Neutrophil (primary cell): ENCODE results near the gene PHIP.

Experiments
- H3K27ac ChIP-seq: fragments of 200-600 bp; sonication (generic); 2 replicates; pipeline ENCODE4 v1.5.1; 2016; ENCODE audit warnings: mild to moderate bottlenecking, moderate library complexity
- H3K27me3 ChIP-seq: fragments of 200-600 bp; sonication (generic); 2 replicates; pipeline ENCODE4 v1.6.0; 2016; ENCODE audit warnings: mild to moderate bottlenecking
- H3K36me3 ChIP-seq: fragments of 200-600 bp; sonication (generic); 2 replicates; pipeline ENCODE4 v1.5.1; 2017
- H3K4me1 ChIP-seq, 2 experiments: fragments of 200-600 bp in 1 of 2; sonication (generic) in 1 of 2; 1 replicate in 1 of 2; 2 replicates in 1 of 2; pipeline versions ENCODE4 v1.5.1 to v1.6.1; 2013 to 2016; ENCODE audit warnings: low read depth in 1 of 2, low read length in 1 of 2, mild to moderate bottlenecking in 1 of 2, moderate library complexity in 1 of 2; ENCODE audit not compliant: control insufficient read depth in 1 of 2, insufficient read depth in 1 of 2
- H3K4me3 ChIP-seq, 2 experiments: fragments of 200-600 bp in 1 of 2; sonication (generic) in 1 of 2; 1 replicate in 1 of 2; 2 replicates in 1 of 2; pipeline ENCODE4 v1.5.1; 2013 to 2016; ENCODE audit warnings: low read depth in 1 of 2, low read length in 1 of 2, mild to moderate bottlenecking in 1 of 2, moderate library complexity in 1 of 2
- H3K9me3 ChIP-seq: fragments of 200-600 bp; sonication (generic); 2 replicates; pipeline ENCODE4 v1.5.1; 2016
- TF ChIP-seq, protein P1 (sequence below): fragments of 200-600 bp; sonication (generic); IDR thresholded peaks from 2 replicates; pipeline ENCODE4 v1.5.1; 2016; ENCODE audit warnings: antibody characterized with exemption

Gene PHIP

GRCh38 chr6:78916411-78916810, 161.6 kb downstream of the PHIP start:
- TF ChIP-seq, protein P1, sequence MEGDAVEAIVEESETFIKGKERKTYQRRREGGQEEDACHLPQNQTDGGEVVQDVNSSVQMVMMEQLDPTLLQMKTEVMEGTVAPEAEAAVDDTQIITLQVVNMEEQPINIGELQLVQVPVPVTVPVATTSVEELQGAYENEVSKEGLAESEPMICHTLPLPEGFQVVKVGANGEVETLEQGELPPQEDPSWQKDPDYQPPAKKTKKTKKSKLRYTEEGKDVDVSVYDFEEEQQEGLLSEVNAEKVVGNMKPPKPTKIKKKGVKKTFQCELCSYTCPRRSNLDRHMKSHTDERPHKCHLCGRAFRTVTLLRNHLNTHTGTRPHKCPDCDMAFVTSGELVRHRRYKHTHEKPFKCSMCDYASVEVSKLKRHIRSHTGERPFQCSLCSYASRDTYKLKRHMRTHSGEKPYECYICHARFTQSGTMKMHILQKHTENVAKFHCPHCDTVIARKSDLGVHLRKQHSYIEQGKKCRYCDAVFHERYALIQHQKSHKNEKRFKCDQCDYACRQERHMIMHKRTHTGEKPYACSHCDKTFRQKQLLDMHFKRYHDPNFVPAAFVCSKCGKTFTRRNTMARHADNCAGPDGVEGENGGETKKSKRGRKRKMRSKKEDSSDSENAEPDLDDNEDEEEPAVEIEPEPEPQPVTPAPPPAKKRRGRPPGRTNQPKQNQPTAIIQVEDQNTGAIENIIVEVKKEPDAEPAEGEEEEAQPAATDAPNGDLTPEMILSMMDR, result no peak
- H3K4me3 ChIP-seq, result no peak overlapping the region

GRCh38 chr6:78911218-78911940, 166.7 kb downstream of the PHIP start:
- Histone ChIP-seq H3K9me3 (no peaks in the 10 kb centered on the region), H3K27ac (no peak overlapping the region), H3K36me3 (no peaks in the 10 kb centered on the region), H3K4me1 (peaks cover 3 to 6% of the 10 kb centered on the region in 2 experiments), H3K27me3 (peaks cover 36% of the 10 kb centered on the region), H3K4me3 (no peak overlapping the region)
- TF ChIP-seq, protein P1, result no peak

More at GRCh38 chr6:78916411-78916810, 161.6 kb downstream of the PHIP start:
- no peaks in the 10 kb centered on the region for H3K4me1 ChIP-seq
- no peak overlapping the region for H3K27ac ChIP-seq
- peaks cover 11% of the 10 kb centered on the region for H3K27me3 ChIP-seq
- no peaks in the 10 kb centered on the region for H3K9me3 ChIP-seq
- no peaks in the 10 kb centered on the region for H3K36me3 ChIP-seq

DNA sequence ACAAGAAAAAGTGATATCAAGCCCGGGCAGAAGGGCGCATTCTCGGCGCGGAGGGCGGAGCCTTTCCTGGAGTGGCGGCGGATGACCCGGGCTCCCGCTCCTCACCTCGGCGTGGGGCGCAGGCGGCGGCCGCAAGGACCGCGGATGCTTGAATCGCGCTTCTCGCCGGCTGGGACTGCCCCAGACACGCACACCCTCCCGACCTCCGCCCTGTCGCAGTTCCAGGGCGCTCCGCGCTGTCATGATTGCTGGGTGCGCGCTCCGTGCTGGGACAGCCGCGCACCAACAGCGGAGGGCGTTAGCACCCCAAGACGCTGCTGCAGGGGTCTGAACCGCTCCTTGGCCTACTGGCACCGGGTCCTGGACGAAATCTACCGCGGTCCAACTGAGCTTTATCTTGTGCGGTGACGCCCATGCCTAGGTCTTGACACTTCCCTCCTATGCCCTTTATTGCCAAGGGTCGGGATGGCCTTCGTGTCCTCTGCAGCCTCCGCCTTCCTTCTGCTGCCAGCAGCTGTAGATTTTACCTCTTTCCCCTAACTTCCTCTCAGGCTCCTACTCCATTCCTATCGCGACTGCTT, 167.4 kb downstream of the PHIP start:
- Histone ChIP-seq H3K36me3 (no peaks in the 10 kb centered on the region), H3K27ac (no peak overlapping the region), H3K4me1 (peaks cover 3 to 6% of the 10 kb centered on the region in 2 experiments), H3K4me3 (no peak overlapping the region), H3K9me3 (no peaks in the 10 kb centered on the region), H3K27me3 (peaks cover 36% of the 10 kb centered on the region)
- TF ChIP-seq, protein P1, result no peak

- Histone ChIP-seq H3K4me1 (peaks cover 3 to 6% of the 10 kb centered on the region in 2 experiments), H3K4me3 (no peak overlapping the region), H3K27me3 (peaks cover 36% of the 10 kb centered on the region), H3K9me3 (no peaks in the 10 kb centered on the region), H3K27ac (no peak overlapping the region), H3K36me3 (no peaks in the 10 kb centered on the region)
- TF ChIP-seq, protein P1, result no peak
Observed at GRCh38 chr6:78910010-78910409, 168.0 kb downstream of the PHIP start.

DNA sequence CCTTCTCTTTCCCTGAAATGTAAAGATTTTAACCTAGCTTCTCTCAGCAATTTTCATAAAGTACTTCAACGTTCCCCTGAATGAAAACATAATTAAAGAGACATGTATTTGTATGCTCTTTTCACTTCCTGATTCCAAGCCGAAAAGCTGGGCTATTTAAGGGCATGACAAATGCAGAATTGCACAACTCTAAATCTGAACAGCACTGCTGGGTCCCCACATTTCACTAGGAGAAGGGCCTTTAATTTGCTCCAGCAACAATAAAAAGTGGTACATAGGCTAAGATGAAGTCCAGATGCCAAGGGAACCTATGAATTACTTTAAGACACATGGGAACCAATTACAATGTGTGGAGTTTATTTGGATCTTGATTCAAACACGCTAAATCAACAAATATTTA, 168.7 kb downstream of the PHIP start:
- Histone ChIP-seq H3K9me3 (no peaks in the 10 kb centered on the region), H3K36me3 (no peaks in the 10 kb centered on the region), H3K4me1 (peaks cover 3 to 6% of the 10 kb centered on the region in 2 experiments), H3K27me3 (peaks cover 36% of the 10 kb centered on the region), H3K27ac (no peak overlapping the region), H3K4me3 (no peak overlapping the region)
- TF ChIP-seq, protein P1, result no peak
